ENCODE data around the gene LAT. TPM values are rescaled to one million over a fixed set of nuclear protein-coding genes. Genes with fewer than 3 reads are reported as not detected.
A peak's percentile ranks its signal among the peaks of the same experiment; 100 is the strongest.

LAT gene
- total RNA-seq, 1 experiment from 2014 or later, result 3.3 TPM

DNA sequence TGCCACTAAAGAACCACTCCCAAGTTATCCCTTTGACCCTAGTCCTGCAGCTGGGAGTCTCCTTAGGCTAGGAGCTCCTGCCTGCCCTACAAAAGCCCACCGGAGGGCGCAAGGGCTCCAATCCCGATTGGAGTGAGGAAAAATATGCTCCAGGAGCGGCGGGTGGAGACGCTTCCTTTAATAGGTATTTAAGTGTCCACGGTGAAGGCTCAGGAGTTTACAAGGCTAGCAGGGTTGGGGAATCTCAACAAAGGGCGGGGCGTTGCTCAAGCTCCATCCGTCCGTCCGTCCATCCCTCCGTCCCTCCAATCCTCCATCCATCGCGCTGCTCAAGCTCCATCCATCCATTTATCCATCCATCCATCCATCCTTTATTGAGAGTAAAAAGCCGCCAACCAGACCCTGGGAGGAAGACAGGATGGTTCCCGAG, 10.8 kb upstream of the LAT start:
- DNase-seq (ENCODE audit: low read depth, low spot score) (peak; percentile 23), ATAC-seq (peak; percentile 73)
- Histone ChIP-seq H3K9me2 (ENCODE audit: insufficient read depth) (no peaks in the 10 kb centered on the region), H4K20me1 (ENCODE audit: insufficient read depth) (no peaks in the 10 kb centered on the region), H3K4me2 (ENCODE audit: low read length) (peak overlapping the region; percentile 88), H3K27ac (ENCODE audit: low read depth, low read length) (peak overlapping the region; percentile 34), H3K27me3 (ENCODE audit: insufficient read depth, low read length) (no peaks in the 10 kb centered on the region), H3K36me3 (ENCODE audit: control insufficient read depth in 1 of 2, insufficient read depth in 2 of 2, low read length in 2 of 2) (no peaks in the 10 kb centered on the region), H3K79me2 (ENCODE audit: insufficient read depth, low read length) (peaks cover 11% of the 10 kb centered on the region; the same call in 1 of the 2 replicates), H3K9ac (ENCODE audit: low read length) (peak overlapping the region; percentile 82), H2AFZ (ENCODE audit: low read depth, low read length, poor library complexity, severe bottlenecking) (no peak overlapping the region), H3K4me1 (ENCODE audit: control insufficient read depth in 1 of 2, insufficient read depth in 2 of 2, low read length in 2 of 2) (peaks cover 6 to 18% of the 10 kb centered on the region in 2 experiments; a peak in 3 of 4 replicates), H3K4me3 (replicated peaks in 1 of 2; ENCODE audit: low read depth in 1 of 2, low read length in 2 of 2) (peak overlapping the region; percentile 97), H3K9me3 (ENCODE audit: control insufficient read depth in 1 of 2, insufficient read depth in 1 of 2, low read depth in 1 of 2, low read length in 2 of 2) (no peaks in the 10 kb centered on the region)
- TSS peak; percentile 94 for BruUV-seq (replicated peaks)
- intact Hi-C loops (cut with micrococcal nuclease), result loop anchor here (10.0 kb wide), 1 partner anchor 281 kb away; no protein-coding TSS in a partner anchor
- ChIA-PET POLR2A (no interaction called here), RAD21 (ENCODE audit: low non-redundant PET in 1 of 2, low total read pairs in 2 of 2, uncharacterized antibody in 2 of 2, unreplicated experiment in 2 of 2) (interaction anchor here in 1 of 2 experiments (0.9 kb wide), 1 partner anchor 283 kb away, joined by 4 read pairs; no protein-coding TSS in a partner anchor), CTCF (interaction anchor here (0.7 to 1.3 kb wide), 5 partner anchors 13 to 747 kb away, joined by 3 to 5 read pairs (median 4); partner anchors contain the start of genes NFATC2IP and TUFM)
- no peak for TF ChIP-seq ZFX (IDR thresholded peaks at IDR 0.05)
- TF ChIP-seq EGR1 (IDR thresholded peaks at IDR 0.05; ENCODE audit: low read depth), result no peak
- TF ChIP-seq FOSL1 (IDR thresholded peaks at IDR 0.05; ENCODE audit: low read depth), result no peak
- TF ChIP-seq, protein P1, sequence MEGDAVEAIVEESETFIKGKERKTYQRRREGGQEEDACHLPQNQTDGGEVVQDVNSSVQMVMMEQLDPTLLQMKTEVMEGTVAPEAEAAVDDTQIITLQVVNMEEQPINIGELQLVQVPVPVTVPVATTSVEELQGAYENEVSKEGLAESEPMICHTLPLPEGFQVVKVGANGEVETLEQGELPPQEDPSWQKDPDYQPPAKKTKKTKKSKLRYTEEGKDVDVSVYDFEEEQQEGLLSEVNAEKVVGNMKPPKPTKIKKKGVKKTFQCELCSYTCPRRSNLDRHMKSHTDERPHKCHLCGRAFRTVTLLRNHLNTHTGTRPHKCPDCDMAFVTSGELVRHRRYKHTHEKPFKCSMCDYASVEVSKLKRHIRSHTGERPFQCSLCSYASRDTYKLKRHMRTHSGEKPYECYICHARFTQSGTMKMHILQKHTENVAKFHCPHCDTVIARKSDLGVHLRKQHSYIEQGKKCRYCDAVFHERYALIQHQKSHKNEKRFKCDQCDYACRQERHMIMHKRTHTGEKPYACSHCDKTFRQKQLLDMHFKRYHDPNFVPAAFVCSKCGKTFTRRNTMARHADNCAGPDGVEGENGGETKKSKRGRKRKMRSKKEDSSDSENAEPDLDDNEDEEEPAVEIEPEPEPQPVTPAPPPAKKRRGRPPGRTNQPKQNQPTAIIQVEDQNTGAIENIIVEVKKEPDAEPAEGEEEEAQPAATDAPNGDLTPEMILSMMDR (IDR thresholded peaks at IDR 0.05 in 2 of 3, conservative IDR thresholded peaks at IDR 0.05 in 1 of 3; ENCODE audit: borderline replicate concordance in 1 of 3, insufficient read depth in 1 of 3, low read depth in 2 of 3, low read length in 2 of 3), result peak; percentile 28 to 77 (median 75); a peak in 5 of 6 replicates
- TF ChIP-seq POLR2A (IDR thresholded peaks at IDR 0.05; ENCODE audit: borderline replicate concordance, extremely low read depth, insufficient read depth, insufficient read length), result no peak
- peak; percentile 53 for TF ChIP-seq RAD21 (IDR thresholded peaks at IDR 0.05; ENCODE audit: low read depth)
- no peak for TF ChIP-seq SRF (IDR thresholded peaks at IDR 0.05; ENCODE audit: low read depth)
- TF ChIP-seq, protein P2, sequence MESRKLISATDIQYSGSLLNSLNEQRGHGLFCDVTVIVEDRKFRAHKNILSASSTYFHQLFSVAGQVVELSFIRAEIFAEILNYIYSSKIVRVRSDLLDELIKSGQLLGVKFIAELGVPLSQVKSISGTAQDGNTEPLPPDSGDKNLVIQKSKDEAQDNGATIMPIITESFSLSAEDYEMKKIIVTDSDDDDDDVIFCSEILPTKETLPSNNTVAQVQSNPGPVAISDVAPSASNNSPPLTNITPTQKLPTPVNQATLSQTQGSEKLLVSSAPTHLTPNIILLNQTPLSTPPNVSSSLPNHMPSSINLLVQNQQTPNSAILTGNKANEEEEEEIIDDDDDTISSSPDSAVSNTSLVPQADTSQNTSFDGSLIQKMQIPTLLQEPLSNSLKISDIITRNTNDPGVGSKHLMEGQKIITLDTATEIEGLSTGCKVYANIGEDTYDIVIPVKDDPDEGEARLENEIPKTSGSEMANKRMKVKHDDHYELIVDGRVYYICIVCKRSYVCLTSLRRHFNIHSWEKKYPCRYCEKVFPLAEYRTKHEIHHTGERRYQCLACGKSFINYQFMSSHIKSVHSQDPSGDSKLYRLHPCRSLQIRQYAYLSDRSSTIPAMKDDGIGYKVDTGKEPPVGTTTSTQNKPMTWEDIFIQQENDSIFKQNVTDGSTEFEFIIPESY (IDR thresholded peaks at IDR 0.05; ENCODE audit: extremely low read depth, insufficient replicate concordance, low read length), result no peak

Measured in HCT116 (cell line).